Stimulated activated CD4-positive, alpha-beta T cell treated with anti-CD3 and anti-CD28 coated beads, Interleukin-1b, Interleukin-23, amount 100 ng/mL, for 24 hours (primary cell): ENCODE data around the gene HRC.
A peak's percentile ranks its signal among the peaks of the same experiment; 100 is the strongest.

ENCODE experiments used
- DNase-seq, 4 experiments: peaks; one replicate each; pipeline ENCODE4 v3.0.0-alpha.2; 2020; ENCODE audit warnings: low read depth in 4 of 4, low spot score in 1 of 4

Gene HRC

GRCh38 chr19:49116544-49116943 lies 38.7 kb downstream of the HRC start:
- no peak for DNase-seq

- no peak for DNase-seq
Measured at GRCh38 chr19:49114630-49115363, 40.4 kb downstream of the HRC start.

GRCh38 chr19:49113762-49114629 lies 41.2 kb downstream of the HRC start, which contains the start of gene LIN7B:
LIN7B (plus strand) TSS chr19:49114370; CDS start chr19:49114405, 35 bp downstream.
- DNase-seq = peak in 3 of 4 experiments; percentile 51 to 68 (median 53)

- no peak for DNase-seq
Measured at GRCh38 chr19:49111218-49111998, 43.8 kb downstream of the HRC start.

- DNase-seq = no peak
Measured at GRCh38 chr19:49110567-49110966, 44.6 kb downstream of the HRC start.

GRCh38 chr19:49109569-49110233 lies 45.5 kb downstream of the HRC start:
- no peak for DNase-seq

DNA sequence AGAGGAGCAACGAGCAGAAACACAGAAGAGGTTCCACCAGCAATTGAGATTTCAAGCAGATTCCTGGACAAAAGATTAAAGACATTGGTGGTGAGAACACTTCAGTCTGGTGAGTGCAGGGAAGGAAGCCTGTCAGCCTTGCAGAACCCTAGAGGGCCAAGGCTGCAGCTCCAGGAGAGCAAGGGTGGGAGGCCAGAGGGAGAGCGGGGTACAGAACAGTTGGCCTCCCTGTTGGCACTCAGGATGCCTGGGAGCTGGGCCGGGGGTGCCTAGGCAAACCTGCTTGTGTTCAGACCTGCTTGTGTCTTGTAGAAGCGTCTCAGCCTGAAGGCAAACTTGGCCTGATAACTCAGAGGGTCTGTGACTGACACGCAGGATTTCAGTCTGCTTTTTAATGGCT lies 46.1 kb downstream of the HRC start:
- no peak for DNase-seq

GRCh38 chr19:49107625-49108459 lies 47.4 kb downstream of the HRC start:
- DNase-seq = no peak

DNA sequence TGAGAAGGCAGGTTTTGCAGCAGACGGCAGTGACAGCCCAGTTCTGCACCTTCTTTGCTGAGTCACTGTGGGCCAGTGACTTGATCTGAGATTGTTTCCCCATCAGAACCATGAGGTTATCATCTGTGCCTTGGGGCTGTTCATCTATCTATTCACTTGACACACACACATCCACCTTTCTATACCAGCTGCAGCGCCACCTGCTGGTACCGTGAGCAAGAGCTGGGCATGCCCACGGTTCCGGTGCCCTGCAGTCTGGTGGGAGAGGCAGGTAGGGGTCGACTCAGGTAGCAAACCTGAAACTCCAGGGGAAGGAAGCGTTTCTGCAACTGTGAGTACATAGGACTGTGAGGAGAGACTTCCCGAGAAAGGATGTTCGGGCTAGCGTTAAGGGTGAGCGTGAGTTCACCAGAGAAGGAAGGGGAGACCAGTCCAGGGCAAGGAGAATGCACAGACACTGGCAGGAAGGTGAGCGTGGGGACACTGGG lies 48.5 kb downstream of the HRC start:
- DNase-seq = peak in 2 of 4 experiments; percentile 55 to 57

DNA sequence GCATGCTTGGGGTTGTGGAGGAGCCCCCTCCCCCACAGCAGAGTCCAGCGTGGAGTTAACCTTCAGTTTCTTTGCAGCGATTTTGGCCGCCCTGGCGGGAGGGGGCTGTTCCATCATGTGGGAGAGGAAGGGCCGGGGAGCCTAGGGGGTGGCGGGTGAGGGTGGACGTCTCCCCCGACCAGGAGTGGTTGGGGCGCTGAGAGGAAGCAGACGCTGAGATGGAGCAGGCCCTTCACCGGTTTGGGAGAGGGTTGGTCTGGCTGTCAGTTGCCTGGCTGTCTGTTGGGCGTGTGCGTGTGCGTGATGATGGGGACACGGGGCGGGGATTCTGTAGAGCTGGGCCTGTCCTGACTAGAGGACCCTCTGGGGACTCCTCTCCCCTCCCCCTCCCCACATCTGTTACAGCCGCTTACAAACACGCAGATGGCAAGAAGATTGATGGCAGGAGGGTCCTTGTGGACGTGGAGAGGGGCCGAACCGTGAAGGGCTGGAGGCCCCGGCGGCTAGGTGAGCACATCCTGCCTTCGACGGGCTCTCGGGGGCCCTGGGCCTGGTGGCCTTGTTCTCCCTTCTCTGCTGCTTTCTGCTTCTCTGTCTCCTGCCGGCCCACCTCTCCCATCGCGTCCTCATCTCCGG lies 50.8 kb downstream of the HRC start:
- no peak for DNase-seq

- no peak for DNase-seq
Measured at GRCh38 chr19:49103331-49104085, 51.7 kb downstream of the HRC start.

DNA sequence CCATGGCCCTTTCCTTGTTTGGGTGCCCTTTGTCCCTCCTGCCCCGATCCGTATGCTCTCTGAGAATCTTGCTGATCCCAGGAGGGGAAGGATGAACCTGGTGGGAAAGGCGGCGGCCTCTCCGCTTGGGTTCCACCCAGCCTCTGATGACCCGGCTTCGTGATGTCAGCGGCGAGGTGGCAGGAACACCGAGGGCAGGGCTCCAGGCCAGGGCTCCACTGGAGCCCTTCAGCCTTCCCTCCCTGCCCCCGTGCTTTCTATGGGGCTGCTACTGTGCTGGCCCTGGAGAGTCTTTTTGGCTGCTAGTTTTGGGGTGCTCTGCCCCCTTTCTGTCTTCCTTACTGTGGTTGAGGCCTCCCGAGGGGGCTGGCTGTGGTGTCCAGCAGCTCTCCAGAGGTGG lies 52.9 kb downstream of the HRC start:
- DNase-seq = no peak
